NT2/D1 (cell line): ENCODE measurements around the gene AGPAT2.

ENCODE experiments used
- SUZ12 ChIP-seq: IDR thresholded peaks from 2 replicates; pipeline ENCODE4 v1.6.1; 2011; ENCODE audit not compliant: insufficient read length, insufficient read depth; ENCODE audit errors: extremely low read depth
- YY1 ChIP-seq: IDR thresholded peaks from 2 replicates; pipeline ENCODE4 v1.6.1; 2011; ENCODE audit not compliant: insufficient read length, insufficient read depth
- ZNF274 ChIP-seq: IDR thresholded peaks from 2 replicates; pipeline ENCODE4 v1.6.1; 2011; ENCODE audit warnings: mild to moderate bottlenecking, low read depth, low read length

DNA sequence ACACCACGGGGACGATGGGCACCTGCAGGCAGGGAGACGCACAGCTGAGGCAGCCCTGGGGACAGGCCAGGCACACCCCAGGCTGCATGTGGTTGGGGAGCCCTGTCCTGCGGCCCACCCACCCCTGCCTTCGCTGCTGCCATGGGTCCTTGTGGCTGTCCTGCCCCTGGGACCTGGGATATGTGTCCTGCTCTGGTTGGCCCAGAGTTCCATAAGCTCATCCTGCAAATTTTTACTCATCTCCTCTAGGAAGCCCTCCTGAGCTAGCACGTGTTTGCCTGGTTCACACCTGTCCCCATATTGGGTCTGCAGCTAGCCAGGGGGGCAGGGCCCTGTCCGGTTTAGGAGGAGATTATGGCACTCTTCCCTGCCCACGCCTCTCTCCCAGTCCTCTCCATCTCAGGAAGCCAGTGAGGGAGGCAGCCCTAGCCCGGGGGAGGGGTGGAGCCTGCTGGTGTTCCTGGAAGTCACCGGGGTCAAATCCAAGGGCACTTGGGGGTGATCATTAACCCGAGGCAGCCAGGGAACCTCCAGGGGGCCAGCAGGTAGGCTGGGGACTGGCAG, 12.4 kb downstream of the AGPAT2 start:
- TF ChIP-seq YY1 (no peak), SUZ12 (no peak), ZNF274 (no peak)
